ENCODE results near the gene PLEKHA5.

DNA sequence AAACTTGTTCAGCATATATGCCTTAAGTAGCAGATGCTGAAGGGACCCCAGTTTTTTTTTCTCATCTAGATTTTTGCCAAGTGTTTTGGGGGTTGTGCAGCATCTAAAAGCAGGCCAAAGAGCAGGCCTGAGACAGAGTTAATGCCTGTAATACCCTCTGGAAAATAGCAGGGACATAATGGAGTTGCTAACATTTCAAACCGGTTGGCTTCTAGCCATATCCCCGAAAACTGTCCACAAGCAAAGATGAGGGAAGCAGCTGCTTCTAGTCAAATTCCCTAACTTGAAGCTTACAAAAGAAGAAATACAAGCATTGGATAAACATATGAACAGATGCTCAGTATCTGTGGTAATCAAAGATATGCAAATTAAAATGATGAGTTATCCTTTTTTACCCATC lies 257.6 kb downstream of the PLEKHA5 start:
- TF ChIP-seq TOX (CRISPR knock-in tag; IDR thresholded peaks at IDR 0.05; ENCODE audit: borderline replicate concordance) (no peak), ZFP30 (CRISPR knock-in tag; IDR thresholded peaks at IDR 0.05) (no peak), SNAI2 (CRISPR knock-in tag; IDR thresholded peaks at IDR 0.05) (no peak), CREB5 (CRISPR knock-in tag; IDR thresholded peaks at IDR 0.05; ENCODE audit: low read depth) (no peak), ESRRG (CRISPR knock-in tag; IDR thresholded peaks at IDR 0.05) (no peak), GLIS3 (CRISPR knock-in tag; IDR thresholded peaks at IDR 0.05) (no peak), RARB (CRISPR knock-in tag; IDR thresholded peaks at IDR 0.05) (no peak)
- TF ChIP-seq, protein P1, sequence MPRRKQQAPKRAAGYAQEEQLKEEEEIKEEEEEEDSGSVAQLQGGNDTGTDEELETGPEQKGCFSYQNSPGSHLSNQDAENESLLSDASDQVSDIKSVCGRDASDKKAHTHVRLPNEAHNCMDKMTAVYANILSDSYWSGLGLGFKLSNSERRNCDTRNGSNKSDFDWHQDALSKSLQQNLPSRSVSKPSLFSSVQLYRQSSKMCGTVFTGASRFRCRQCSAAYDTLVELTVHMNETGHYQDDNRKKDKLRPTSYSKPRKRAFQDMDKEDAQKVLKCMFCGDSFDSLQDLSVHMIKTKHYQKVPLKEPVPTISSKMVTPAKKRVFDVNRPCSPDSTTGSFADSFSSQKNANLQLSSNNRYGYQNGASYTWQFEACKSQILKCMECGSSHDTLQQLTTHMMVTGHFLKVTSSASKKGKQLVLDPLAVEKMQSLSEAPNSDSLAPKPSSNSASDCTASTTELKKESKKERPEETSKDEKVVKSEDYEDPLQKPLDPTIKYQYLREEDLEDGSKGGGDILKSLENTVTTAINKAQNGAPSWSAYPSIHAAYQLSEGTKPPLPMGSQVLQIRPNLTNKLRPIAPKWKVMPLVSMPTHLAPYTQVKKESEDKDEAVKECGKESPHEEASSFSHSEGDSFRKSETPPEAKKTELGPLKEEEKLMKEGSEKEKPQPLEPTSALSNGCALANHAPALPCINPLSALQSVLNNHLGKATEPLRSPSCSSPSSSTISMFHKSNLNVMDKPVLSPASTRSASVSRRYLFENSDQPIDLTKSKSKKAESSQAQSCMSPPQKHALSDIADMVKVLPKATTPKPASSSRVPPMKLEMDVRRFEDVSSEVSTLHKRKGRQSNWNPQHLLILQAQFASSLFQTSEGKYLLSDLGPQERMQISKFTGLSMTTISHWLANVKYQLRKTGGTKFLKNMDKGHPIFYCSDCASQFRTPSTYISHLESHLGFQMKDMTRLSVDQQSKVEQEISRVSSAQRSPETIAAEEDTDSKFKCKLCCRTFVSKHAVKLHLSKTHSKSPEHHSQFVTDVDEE (CRISPR knock-in tag; IDR thresholded peaks at IDR 0.05), result no peak

Measured in SK-N-SH treated with all-trans-retinoic acid at 6 μM for 48 hours (cell line).